Measurements from ENCODE around the gene CLDN5. TPM values are rescaled to one million over a fixed set of nuclear protein-coding genes. Genes with fewer than 3 reads are reported as not detected.

CLDN5 gene
- total and polyA plus RNA-seq, 2 donors (not counting 1 experiment from before 2014, with no cell fraction given): 0.33 TPM; not detected in 1

- Histone ChIP-seq H3K9ac (ENCODE audit: insufficient read depth, low read length) (no peak overlapping the region), H3K79me2 (ENCODE audit: control insufficient read depth, insufficient read depth, low read length) (no peaks in the 10 kb centered on the region), H3K27me3 (ENCODE audit: control insufficient read depth, insufficient read depth, low read length) (peaks cover 10% of the 10 kb centered on the region), H3K27ac (ENCODE audit: insufficient read depth, low read length) (no peak overlapping the region), H3K4me2 (ENCODE audit: extremely low read depth, insufficient read depth, low read length) (no peak overlapping the region), H4K20me1 (ENCODE audit: control insufficient read depth, extremely low read depth, insufficient read depth, low read length) (no peaks in the 10 kb centered on the region), H3K36me3 (ENCODE audit: control insufficient read depth, insufficient read depth, low read length) (no peaks in the 10 kb centered on the region), H3K4me3 (replicated peaks in 1 of 4; ENCODE audit: control extremely low read depth in 1 of 4, insufficient read depth in 1 of 4, low read depth in 3 of 4, low read length in 4 of 4) (no peak overlapping the region), H2AFZ (ENCODE audit: low read length) (no peak overlapping the region), H3K9me3 (ENCODE audit: control insufficient read depth, insufficient read depth, low read depth, low read length) (no peaks in the 10 kb centered on the region), H3K4me1 (ENCODE audit: control insufficient read depth, extremely low read depth, insufficient read depth, low read length) (no peaks in the 10 kb centered on the region)
- TF ChIP-seq EZH2 (IDR thresholded peaks at IDR 0.05; ENCODE audit: low read length, missing control alignments) (no peak), CTCF (conservative IDR thresholded peaks at IDR 0.05 in 1 of 2, IDR thresholded peaks at IDR 0.05 in 1 of 2; ENCODE audit: low read depth in 1 of 2, low read length in 2 of 2) (no peak)
- no peak for DNase-seq (ENCODE audit: low read depth in 2 of 2)
Measured at GRCh38 chr22:19527321-19527721, 3.1 kb upstream of the CLDN5 start.

- Histone ChIP-seq H3K27me3 (ENCODE audit: control insufficient read depth, insufficient read depth, low read length) (peaks cover 10% of the 10 kb centered on the region), H3K9ac (ENCODE audit: insufficient read depth, low read length) (no peak overlapping the region), H3K36me3 (ENCODE audit: control insufficient read depth, insufficient read depth, low read length) (no peaks in the 10 kb centered on the region), H3K9me3 (ENCODE audit: control insufficient read depth, insufficient read depth, low read depth, low read length) (no peaks in the 10 kb centered on the region), H2AFZ (ENCODE audit: low read length) (no peak overlapping the region), H3K4me2 (ENCODE audit: extremely low read depth, insufficient read depth, low read length) (no peak overlapping the region), H3K27ac (ENCODE audit: insufficient read depth, low read length) (no peak overlapping the region), H3K4me1 (ENCODE audit: control insufficient read depth, extremely low read depth, insufficient read depth, low read length) (no peaks in the 10 kb centered on the region), H4K20me1 (ENCODE audit: control insufficient read depth, extremely low read depth, insufficient read depth, low read length) (no peaks in the 10 kb centered on the region), H3K79me2 (ENCODE audit: control insufficient read depth, insufficient read depth, low read length) (no peaks in the 10 kb centered on the region), H3K4me3 (replicated peaks in 1 of 4; ENCODE audit: control extremely low read depth in 1 of 4, insufficient read depth in 1 of 4, low read depth in 3 of 4, low read length in 4 of 4) (no peak overlapping the region)
- TF ChIP-seq EZH2 (IDR thresholded peaks at IDR 0.05; ENCODE audit: low read length, missing control alignments) (no peak), CTCF (conservative IDR thresholded peaks at IDR 0.05 in 1 of 2, IDR thresholded peaks at IDR 0.05 in 1 of 2; ENCODE audit: low read depth in 1 of 2, low read length in 2 of 2) (no peak)
- no peak for DNase-seq (ENCODE audit: low read depth in 2 of 2)
Measured at GRCh38 chr22:19526702-19527111, 2.5 kb upstream of the CLDN5 start.

- Histone ChIP-seq H2AFZ (ENCODE audit: low read length) (no peak overlapping the region), H4K20me1 (ENCODE audit: control insufficient read depth, extremely low read depth, insufficient read depth, low read length) (no peaks in the 10 kb centered on the region), H3K9ac (ENCODE audit: insufficient read depth, low read length) (no peak overlapping the region), H3K79me2 (ENCODE audit: control insufficient read depth, insufficient read depth, low read length) (no peaks in the 10 kb centered on the region), H3K36me3 (ENCODE audit: control insufficient read depth, insufficient read depth, low read length) (no peaks in the 10 kb centered on the region), H3K4me2 (ENCODE audit: extremely low read depth, insufficient read depth, low read length) (no peak overlapping the region), H3K4me1 (ENCODE audit: control insufficient read depth, extremely low read depth, insufficient read depth, low read length) (no peaks in the 10 kb centered on the region), H3K27ac (ENCODE audit: insufficient read depth, low read length) (no peak overlapping the region), H3K27me3 (ENCODE audit: control insufficient read depth, insufficient read depth, low read length) (peaks cover 10% of the 10 kb centered on the region), H3K9me3 (ENCODE audit: control insufficient read depth, insufficient read depth, low read depth, low read length) (no peaks in the 10 kb centered on the region), H3K4me3 (replicated peaks in 1 of 4; ENCODE audit: control extremely low read depth in 1 of 4, insufficient read depth in 1 of 4, low read depth in 3 of 4, low read length in 4 of 4) (no peak overlapping the region)
- TF ChIP-seq EZH2 (IDR thresholded peaks at IDR 0.05; ENCODE audit: low read length, missing control alignments) (no peak), CTCF (conservative IDR thresholded peaks at IDR 0.05 in 1 of 2, IDR thresholded peaks at IDR 0.05 in 1 of 2; ENCODE audit: low read depth in 1 of 2, low read length in 2 of 2) (no peak)
- DNase-seq (ENCODE audit: low read depth in 2 of 2): no peak
Measured at GRCh38 chr22:19526076-19526701, 2.0 kb upstream of the CLDN5 start.

Data from fibroblast of lung (primary cell).